ENCODE data around the gene ZNF436. TPM values are rescaled to one million over a fixed set of nuclear protein-coding genes. Genes with fewer than 3 reads are reported as not detected.

The ZNF436 gene
- total RNA-seq, 4 donors from 2014 or later: 22.8 to 35.0 (median 30.2) TPM

DNA sequence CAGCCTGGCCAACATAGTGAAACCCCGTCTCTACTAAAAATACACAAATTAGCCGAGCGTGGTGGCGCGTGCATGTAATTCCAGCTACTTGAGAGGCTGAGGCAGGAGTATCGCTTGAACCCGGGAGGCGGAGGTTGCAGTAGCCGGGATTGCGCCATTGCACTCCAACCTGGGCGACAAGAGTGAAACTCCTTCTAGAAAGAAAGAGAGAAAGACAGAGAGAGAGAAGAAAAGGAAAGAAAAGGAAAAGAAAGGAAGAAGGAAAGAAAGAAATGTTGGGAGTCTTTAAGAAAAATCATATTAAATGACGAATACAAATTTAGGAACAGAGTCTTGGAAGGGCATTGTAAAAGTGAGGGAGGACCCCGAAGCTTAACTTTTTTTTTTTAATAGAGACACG is 23.7 kb downstream of the ZNF436 start:
- TF ChIP-seq POLR2A (IDR thresholded peaks at IDR 0.05) (no peak), EP300 (IDR thresholded peaks at IDR 0.05) (no peak)
- TF ChIP-seq, protein P1, sequence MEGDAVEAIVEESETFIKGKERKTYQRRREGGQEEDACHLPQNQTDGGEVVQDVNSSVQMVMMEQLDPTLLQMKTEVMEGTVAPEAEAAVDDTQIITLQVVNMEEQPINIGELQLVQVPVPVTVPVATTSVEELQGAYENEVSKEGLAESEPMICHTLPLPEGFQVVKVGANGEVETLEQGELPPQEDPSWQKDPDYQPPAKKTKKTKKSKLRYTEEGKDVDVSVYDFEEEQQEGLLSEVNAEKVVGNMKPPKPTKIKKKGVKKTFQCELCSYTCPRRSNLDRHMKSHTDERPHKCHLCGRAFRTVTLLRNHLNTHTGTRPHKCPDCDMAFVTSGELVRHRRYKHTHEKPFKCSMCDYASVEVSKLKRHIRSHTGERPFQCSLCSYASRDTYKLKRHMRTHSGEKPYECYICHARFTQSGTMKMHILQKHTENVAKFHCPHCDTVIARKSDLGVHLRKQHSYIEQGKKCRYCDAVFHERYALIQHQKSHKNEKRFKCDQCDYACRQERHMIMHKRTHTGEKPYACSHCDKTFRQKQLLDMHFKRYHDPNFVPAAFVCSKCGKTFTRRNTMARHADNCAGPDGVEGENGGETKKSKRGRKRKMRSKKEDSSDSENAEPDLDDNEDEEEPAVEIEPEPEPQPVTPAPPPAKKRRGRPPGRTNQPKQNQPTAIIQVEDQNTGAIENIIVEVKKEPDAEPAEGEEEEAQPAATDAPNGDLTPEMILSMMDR (IDR thresholded peaks at IDR 0.05): no peak
- no peaks in the 10 kb centered on the region for H3K36me3 ChIP-seq
- no peaks in the 10 kb centered on the region for H3K9me3 ChIP-seq
- no peak overlapping the region for H3K27ac ChIP-seq
- 96 to 97% methylated on average over 14 of the region's 14 CpGs for WGBS, 2 donors
- H3K27me3 ChIP-seq: no peaks in the 10 kb centered on the region
- no peak for DNase-seq (ENCODE audit: low spot score in 2 of 2)
- H3K4me1 ChIP-seq: peaks cover 0 to 28% (median 21%) of the 10 kb centered on the region in 4 donors
- H3K4me3 ChIP-seq: no peak overlapping the region

DNA sequence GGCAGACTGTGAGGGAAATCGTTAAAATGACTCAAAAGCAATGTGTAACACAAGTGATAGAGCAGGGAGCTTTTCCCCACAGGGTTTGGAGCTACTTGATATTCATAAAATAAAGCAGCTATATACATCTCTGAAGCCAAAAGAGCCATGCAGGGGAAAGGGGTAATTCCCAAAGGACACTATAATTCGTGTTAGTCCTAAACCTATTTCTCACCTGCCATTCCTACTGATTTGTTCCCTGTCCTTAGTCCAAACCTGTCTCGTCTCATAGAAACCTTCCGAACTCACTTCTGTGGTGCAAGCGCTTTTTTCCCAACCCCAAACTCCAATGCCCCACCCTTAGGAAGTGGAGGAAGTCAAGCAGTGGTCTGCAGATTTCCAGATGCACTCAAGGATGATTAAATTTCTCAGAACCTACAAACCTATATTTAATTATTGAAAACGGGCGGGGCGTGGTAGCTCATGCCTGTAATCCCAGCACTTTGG is 24.6 kb downstream of the ZNF436 start:
- Histone ChIP-seq H3K4me1 (peaks cover 0 to 37% (median 29%) of the 10 kb centered on the region in 4 donors), H3K36me3 (no peaks in the 10 kb centered on the region), H3K9me3 (no peaks in the 10 kb centered on the region), H3K4me3 (peak overlapping the region; percentile 66 to 85 (median 79)), H3K27me3 (no peaks in the 10 kb centered on the region), H3K27ac (peak overlapping the region; percentile 91 to 99 (median 98))
- TF ChIP-seq, protein P1 (IDR thresholded peaks at IDR 0.05): no peak
- TF ChIP-seq POLR2A (IDR thresholded peaks at IDR 0.05) (no peak), EP300 (IDR thresholded peaks at IDR 0.05) (no peak)
- WGBS, 2 donors: 28 to 30% methylated on average over 8 of the region's 8 CpGs
- peak in 1 of 2 donors; percentile 14 for DNase-seq (ENCODE audit: low spot score in 2 of 2)

DNA sequence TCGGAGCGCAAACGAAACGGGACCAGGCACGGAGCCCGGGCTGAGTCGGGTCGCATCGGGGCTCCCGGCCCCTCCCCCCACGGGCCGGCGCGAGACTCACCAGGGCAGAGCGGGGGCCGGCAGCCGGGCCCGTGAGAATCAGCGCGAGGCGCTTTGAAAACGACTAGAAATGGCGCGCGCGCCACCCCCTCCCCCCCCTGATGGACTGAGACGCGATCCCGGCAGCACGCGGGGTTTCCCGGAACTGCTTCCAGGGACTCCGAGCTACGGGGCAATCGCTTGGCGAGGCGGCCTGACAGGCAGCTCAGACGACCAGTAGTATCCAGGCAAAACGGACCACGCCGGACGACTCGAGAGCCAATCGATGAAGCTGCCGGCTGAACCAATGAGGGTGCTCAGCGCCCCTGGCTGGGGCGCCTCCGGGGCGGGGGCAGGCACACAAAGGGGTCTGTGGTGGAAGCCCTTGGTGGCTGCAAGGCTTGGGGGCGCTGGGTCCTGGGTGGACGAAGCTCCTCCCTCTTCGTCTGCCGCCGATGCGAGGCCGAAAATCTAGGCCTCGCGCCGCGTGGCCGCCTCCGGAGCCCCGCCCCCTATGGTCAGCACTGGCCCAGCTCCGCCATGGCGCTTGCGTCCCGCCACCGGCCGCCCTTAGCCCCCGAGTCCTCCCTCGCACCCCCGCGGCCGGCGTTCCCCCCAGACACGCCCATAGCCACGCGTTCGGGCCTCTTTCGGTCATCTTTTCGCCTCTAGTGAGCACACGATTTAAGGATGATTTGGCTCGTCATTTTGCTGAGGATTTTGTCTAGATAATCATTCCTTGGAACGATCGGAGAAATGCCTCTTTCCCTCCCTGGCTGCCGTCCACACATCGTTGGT is 25.3 kb downstream of the ZNF436 start, which contains the start of gene HNRNPR:
TSS of gene HNRNPR (minus strand) at position 174 of the 876 bp plus-strand sequence. CDS start 3,276 bp downstream, outside the sequence.
- H3K27me3 ChIP-seq: no peaks in the 10 kb centered on the region
- peak within 1 kb of the TSS; percentile 66 to 85 (median 79) for H3K4me3 ChIP-seq
- 0 to 1% methylated on average over 45 to 51 of the region's 87 CpGs for WGBS, 2 donors
- DNase-seq (ENCODE audit: low spot score in 2 of 2): peak; percentile 98
- TF ChIP-seq EP300 (IDR thresholded peaks at IDR 0.05) (peak in 1 of 2 donors; percentile 76), POLR2A (IDR thresholded peaks at IDR 0.05) (peak; percentile 86 to 89)
- TF ChIP-seq, protein P1 (IDR thresholded peaks at IDR 0.05): peak in 2 of 5 experiments; percentile 19 to 64
- H3K9me3 ChIP-seq: no peaks in the 10 kb centered on the region
- H3K27ac ChIP-seq: peak within 1 kb of the TSS; percentile 91 to 99 (median 98)
- peaks cover 0 to 44% (median 35%) of the 10 kb centered on the region in 4 donors for H3K4me1 ChIP-seq
- H3K36me3 ChIP-seq: no peaks in the 10 kb centered on the region

GRCh38 chr1:23343221-23344110 is 26.2 kb downstream of the ZNF436 start:
- Histone ChIP-seq H3K36me3 (no peaks in the 10 kb centered on the region), H3K27ac (peak overlapping the region; percentile 91 to 99 (median 98)), H3K4me3 (peak overlapping the region; percentile 66 to 85 (median 79)), H3K4me1 (peaks cover 0 to 53% (median 42%) of the 10 kb centered on the region in 4 donors), H3K9me3 (no peaks in the 10 kb centered on the region), H3K27me3 (no peaks in the 10 kb centered on the region)
- TF ChIP-seq EP300 (IDR thresholded peaks at IDR 0.05): no peak
- TF ChIP-seq, protein P1 (IDR thresholded peaks at IDR 0.05): no peak
- no peak for TF ChIP-seq POLR2A (IDR thresholded peaks at IDR 0.05)
- WGBS, 2 donors: 0 to 1% methylated on average over 31 to 63 of the region's 66 CpGs
- DNase-seq (ENCODE audit: low spot score in 2 of 2): peak in 1 of 2 donors; percentile 21
